Neutrophil (primary cell): ENCODE results near the gene TPK1.
"Not testable (repeated sequence)": the region's sequence is repeated elsewhere in the genome, so short reads cannot be mapped to it uniquely, and the experiment has no call there.

Experiments used
- H3K27ac ChIP-seq: fragments of 200-600 bp; sonication (generic); 2 replicates; pipeline ENCODE4 v1.5.1; 2016; ENCODE audit warnings: mild to moderate bottlenecking, moderate library complexity
- H3K27me3 ChIP-seq: fragments of 200-600 bp; sonication (generic); 2 replicates; pipeline ENCODE4 v1.6.0; 2016; ENCODE audit warnings: mild to moderate bottlenecking
- H3K36me3 ChIP-seq: fragments of 200-600 bp; sonication (generic); 2 replicates; pipeline ENCODE4 v1.5.1; 2017
- H3K4me1 ChIP-seq, 2 experiments: fragments of 200-600 bp in 1 of 2; sonication (generic) in 1 of 2; 1 replicate in 1 of 2; 2 replicates in 1 of 2; pipeline versions ENCODE4 v1.5.1 to v1.6.1; 2013 to 2016; ENCODE audit warnings: low read depth in 1 of 2, low read length in 1 of 2, mild to moderate bottlenecking in 1 of 2, moderate library complexity in 1 of 2; ENCODE audit not compliant: control insufficient read depth in 1 of 2, insufficient read depth in 1 of 2
- H3K4me3 ChIP-seq, 2 experiments: fragments of 200-600 bp in 1 of 2; sonication (generic) in 1 of 2; 1 replicate in 1 of 2; 2 replicates in 1 of 2; pipeline ENCODE4 v1.5.1; 2013 to 2016; ENCODE audit warnings: low read depth in 1 of 2, low read length in 1 of 2, mild to moderate bottlenecking in 1 of 2, moderate library complexity in 1 of 2
- H3K9me3 ChIP-seq: fragments of 200-600 bp; sonication (generic); 2 replicates; pipeline ENCODE4 v1.5.1; 2016
- CTCF ChIP-seq: fragments of 200-600 bp; sonication (generic); IDR thresholded peaks from 2 replicates; pipeline ENCODE4 v1.5.1; 2016; ENCODE audit warnings: antibody characterized with exemption

Gene TPK1

DNA sequence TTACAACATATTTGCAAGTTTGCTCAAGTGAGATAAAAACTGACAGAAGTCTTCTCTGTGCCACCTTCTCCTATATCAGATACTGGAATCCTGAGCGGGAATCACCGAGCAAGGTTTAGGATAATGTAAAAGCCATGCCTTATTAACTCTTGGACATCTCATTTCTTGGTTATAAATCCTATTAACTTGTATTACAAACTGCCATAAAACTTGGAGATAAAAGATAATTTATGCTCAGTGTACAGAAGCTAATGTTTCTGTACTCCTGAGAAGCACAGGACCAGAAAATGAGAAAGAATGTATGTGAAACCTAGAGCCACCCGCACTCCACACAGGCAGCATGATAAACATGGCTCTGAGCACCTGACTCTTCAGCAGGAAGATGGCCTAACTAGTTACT lies 251.1 kb downstream of the TPK1 start:
- Histone ChIP-seq H3K4me1 (no peaks in the 10 kb centered on the region), H3K4me3 (no peak overlapping the region)
- no peak for TF ChIP-seq CTCF

DNA sequence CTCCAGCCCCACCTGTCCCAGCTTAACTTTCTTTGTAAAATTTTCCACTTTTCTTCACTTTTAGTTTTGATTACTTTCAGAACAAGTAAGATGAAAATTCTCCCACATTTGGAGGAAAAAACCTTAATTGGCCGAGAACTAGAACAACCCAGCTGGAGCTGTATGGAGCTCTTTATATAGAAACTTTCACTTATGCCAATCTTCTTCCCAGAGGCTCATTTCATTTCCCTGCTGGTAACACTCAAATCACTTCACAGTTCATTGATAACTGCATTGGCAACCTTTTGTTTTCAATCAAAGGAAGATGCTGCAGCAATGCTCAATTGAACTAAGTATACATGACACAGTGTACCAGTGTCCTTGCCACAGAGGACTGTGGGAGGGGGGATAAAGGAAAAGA lies 256.2 kb downstream of the TPK1 start:
- Histone ChIP-seq H3K9me3 (no peaks in the 10 kb centered on the region), H3K27me3 (no peaks in the 10 kb centered on the region), H3K4me1 (no peaks in the 10 kb centered on the region), H3K36me3 (no peaks in the 10 kb centered on the region), H3K4me3 (no peak overlapping the region), H3K27ac (no peak overlapping the region)
- TF ChIP-seq CTCF: no peak

More for the DNA sequence above, 251.1 kb downstream of the TPK1 start:
- no peaks in the 10 kb centered on the region for H3K36me3 ChIP-seq
- H3K27ac ChIP-seq: no peak overlapping the region
- no peaks in the 10 kb centered on the region for H3K9me3 ChIP-seq
- H3K27me3 ChIP-seq: no peaks in the 10 kb centered on the region

- Histone ChIP-seq H3K36me3 (no peaks in the 10 kb centered on the region), H3K27me3 (no peaks in the 10 kb centered on the region), H3K4me3 (no peak overlapping the region), H3K9me3 (no peaks in the 10 kb centered on the region), H3K4me1 (no peaks in the 10 kb centered on the region), H3K27ac (no peak overlapping the region)
- TF ChIP-seq CTCF: no peak
Measured at GRCh38 chr7:144575456-144575855, 260.4 kb downstream of the TPK1 start.

DNA sequence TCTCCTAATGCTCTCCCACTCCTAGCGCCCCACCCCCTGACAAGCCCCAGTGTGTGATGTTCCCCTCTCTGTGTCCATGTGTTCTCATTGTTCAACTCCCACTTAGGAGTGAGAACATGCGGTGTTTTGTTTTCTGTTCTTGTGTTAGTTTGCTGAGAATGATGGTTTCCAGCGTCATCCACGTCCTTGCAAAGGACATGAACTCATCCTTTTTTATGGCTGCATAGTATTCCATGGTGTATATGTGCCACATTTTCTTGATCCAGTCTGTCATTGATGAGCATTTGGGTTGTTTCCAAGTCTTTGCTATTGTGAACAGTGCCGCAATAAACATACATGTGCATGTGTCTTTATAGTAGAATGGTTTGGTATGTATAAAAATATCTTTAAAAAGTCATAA lies 261.1 kb downstream of the TPK1 start:
- not testable (repeated sequence) for H3K27ac ChIP-seq, H3K4me1 ChIP-seq, H3K9me3 ChIP-seq, H3K27me3 ChIP-seq, H3K36me3 ChIP-seq, H3K4me3 ChIP-seq

DNA sequence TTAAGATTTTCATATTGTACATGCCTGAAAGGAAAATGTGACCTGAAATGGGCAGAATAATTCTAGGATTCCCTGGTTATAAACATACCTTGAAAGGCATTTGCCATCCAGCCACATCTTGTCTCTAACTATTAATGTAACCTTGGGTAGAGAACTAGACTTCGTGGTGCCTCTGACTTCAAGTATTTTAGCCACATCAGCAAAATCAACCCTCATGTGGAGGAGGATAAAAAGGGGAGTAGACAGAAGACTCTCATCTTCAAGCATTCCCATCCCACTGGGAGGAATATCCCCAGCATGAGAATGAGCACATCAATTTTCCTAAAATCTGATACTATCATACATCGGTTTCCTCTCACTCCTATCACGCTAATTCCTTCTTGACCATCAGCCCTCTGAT lies 267.6 kb downstream of the TPK1 start:
- Histone ChIP-seq H3K4me3 (no peak overlapping the region), H3K27ac (no peak overlapping the region), H3K9me3 (no peaks in the 10 kb centered on the region), H3K4me1 (no peaks in the 10 kb centered on the region), H3K27me3 (no peaks in the 10 kb centered on the region), H3K36me3 (no peaks in the 10 kb centered on the region)
- TF ChIP-seq CTCF: no peak

DNA sequence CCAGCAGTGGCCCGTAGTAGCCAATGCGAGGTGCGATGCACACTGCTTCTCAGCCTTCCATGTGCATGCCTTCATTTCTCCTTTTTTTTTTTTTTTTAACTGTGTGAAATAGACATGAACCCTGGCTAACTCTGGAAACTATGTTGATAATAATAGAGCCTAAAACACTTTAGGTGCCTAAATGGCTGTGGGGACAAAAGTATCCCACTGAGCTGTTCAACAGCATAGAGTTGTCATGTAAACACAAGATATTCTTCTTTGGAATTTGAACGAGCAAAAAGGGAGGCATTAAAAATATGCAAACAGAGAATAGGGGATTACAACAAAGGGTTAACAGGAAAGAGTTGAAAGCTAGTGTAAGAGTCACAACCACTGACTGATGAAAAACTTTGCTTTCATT lies 270.3 kb downstream of the TPK1 start:
- no peak for TF ChIP-seq CTCF
- Histone ChIP-seq H3K4me1 (no peaks in the 10 kb centered on the region), H3K27ac (no peak overlapping the region), H3K4me3 (no peak overlapping the region), H3K9me3 (no peaks in the 10 kb centered on the region), H3K27me3 (no peaks in the 10 kb centered on the region), H3K36me3 (no peaks in the 10 kb centered on the region)
